ENCODE data around the gene SRGAP2B.
"Not testable (repeated sequence)": the region's sequence is repeated elsewhere in the genome, so short reads cannot be mapped to it uniquely, and the experiment has no call there.

Gene SRGAP2B

DNA sequence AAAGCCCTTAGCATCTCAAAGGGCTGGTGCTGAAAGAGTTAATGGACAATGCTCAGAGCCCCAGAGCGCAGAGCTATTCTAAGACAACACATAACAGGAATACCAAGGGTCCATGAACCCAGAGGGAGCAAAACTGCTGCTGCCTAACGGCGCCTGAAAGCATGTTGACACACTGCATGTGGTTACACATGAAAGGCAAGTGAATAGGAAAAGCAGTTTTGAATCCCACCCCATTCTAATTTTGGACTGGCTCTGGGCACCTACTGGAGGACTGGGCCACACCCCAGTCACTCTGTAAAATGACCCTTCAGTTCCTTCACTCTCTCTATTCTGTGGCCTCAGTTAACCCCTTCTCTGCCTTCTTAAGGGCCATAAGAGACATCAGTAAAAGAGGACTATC, 123.2 kb downstream of the SRGAP2B start:
- not testable (repeated sequence) for H3K36me3 ChIP-seq (ENCODE audit: control insufficient read depth in 2 of 2, insufficient read depth in 2 of 2, low read length in 2 of 2); H3K27me3 ChIP-seq (ENCODE audit: control insufficient read depth in 2 of 2, insufficient read depth in 2 of 2, low read length in 2 of 2); H3K27ac ChIP-seq (ENCODE audit: low read depth in 2 of 2, low read length in 2 of 2); H3K9ac ChIP-seq (ENCODE audit: low read depth in 1 of 2, low read length in 2 of 2); H3K9me3 ChIP-seq (ENCODE audit: control insufficient read depth in 2 of 2, low read length in 2 of 2); H3K4me3 ChIP-seq (ENCODE audit: low read length in 2 of 2); H3K4me1 ChIP-seq (ENCODE audit: control insufficient read depth in 2 of 2, insufficient read depth in 2 of 2, low read length in 2 of 2)

DNA sequence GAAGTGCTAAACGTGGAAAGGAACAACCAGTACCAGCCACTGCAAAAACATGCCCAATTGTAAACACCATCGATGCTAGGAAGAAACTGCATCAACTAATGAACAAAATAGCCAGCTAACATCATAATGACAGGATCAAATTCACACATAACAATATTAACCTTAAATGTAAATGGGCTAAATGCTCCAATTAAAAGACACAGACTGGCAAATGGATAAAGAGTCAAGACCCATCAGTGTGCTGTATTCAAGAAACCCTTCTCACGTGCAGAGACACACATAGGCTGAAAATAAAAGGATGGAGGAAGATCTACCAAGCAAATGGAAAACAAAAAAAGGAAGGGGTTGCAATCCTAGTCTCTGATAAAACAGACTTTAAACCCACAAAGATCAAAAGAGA, 128.6 kb downstream of the SRGAP2B start:
- H3K27me3 ChIP-seq (ENCODE audit: control insufficient read depth in 2 of 2, insufficient read depth in 2 of 2, low read length in 2 of 2); H3K9me3 ChIP-seq (ENCODE audit: control insufficient read depth in 2 of 2, low read length in 2 of 2); H3K4me1 ChIP-seq (ENCODE audit: control insufficient read depth in 2 of 2, insufficient read depth in 2 of 2, low read length in 2 of 2): not testable (repeated sequence)

DNA sequence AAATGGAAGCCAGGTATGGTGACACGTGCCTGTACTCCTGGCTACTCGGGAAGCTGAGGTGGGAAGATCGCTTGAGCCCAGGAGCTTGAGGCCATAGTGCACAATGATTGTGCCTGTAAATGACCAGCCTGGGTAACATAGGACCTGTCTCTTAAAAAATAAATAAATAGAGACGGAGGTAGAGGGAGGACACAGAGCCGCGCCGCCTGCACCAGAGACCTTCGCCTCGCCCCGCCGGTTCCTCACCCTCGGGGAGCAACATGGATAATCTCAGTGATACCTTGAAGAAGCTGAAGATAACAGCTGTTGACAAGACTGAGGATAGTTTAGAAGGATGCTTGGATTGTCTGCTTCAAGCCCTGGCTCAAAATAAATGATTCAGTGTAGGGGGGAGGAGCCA, 130.4 kb downstream of the SRGAP2B start:
- not testable (repeated sequence) for H3K27me3 ChIP-seq (ENCODE audit: control insufficient read depth in 2 of 2, insufficient read depth in 2 of 2, low read length in 2 of 2); H3K4me3 ChIP-seq (ENCODE audit: low read length in 2 of 2); H3K36me3 ChIP-seq (ENCODE audit: control insufficient read depth in 2 of 2, insufficient read depth in 2 of 2, low read length in 2 of 2); H3K9me3 ChIP-seq (ENCODE audit: control insufficient read depth in 2 of 2, low read length in 2 of 2); H3K27ac ChIP-seq (ENCODE audit: low read depth in 2 of 2, low read length in 2 of 2); H3K4me1 ChIP-seq (ENCODE audit: control insufficient read depth in 2 of 2, insufficient read depth in 2 of 2, low read length in 2 of 2); H3K9ac ChIP-seq (ENCODE audit: low read depth in 1 of 2, low read length in 2 of 2)

More for the DNA sequence above, 128.6 kb downstream of the SRGAP2B start:
- not testable (repeated sequence) for H3K9ac ChIP-seq (ENCODE audit: low read depth in 1 of 2, low read length in 2 of 2); H3K36me3 ChIP-seq (ENCODE audit: control insufficient read depth in 2 of 2, insufficient read depth in 2 of 2, low read length in 2 of 2); H3K27ac ChIP-seq (ENCODE audit: low read depth in 2 of 2, low read length in 2 of 2); H3K4me3 ChIP-seq (ENCODE audit: low read length in 2 of 2)

DNA sequence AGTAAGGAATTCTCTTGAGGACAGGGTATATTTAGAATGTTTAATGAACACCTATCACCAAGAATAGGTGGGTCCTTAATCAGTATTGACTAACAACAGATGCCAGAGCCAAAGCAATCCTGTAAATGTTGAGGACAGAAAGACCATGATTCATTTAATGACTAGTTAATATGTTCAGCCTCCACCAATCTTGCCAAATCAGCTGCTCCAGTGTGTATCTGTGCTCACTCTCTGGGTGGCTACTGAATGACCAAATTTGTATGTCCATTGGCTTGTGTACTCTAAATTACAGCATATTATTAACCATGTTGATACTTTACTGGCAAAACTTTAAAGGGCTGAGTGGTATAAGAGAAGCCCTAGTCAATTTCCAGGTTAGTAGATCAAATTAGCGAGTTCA, 130.9 kb downstream of the SRGAP2B start:
- H3K4me3 ChIP-seq (ENCODE audit: low read length in 2 of 2); H3K27me3 ChIP-seq (ENCODE audit: control insufficient read depth in 2 of 2, insufficient read depth in 2 of 2, low read length in 2 of 2); H3K36me3 ChIP-seq (ENCODE audit: control insufficient read depth in 2 of 2, insufficient read depth in 2 of 2, low read length in 2 of 2); H3K27ac ChIP-seq (ENCODE audit: low read depth in 2 of 2, low read length in 2 of 2); H3K9me3 ChIP-seq (ENCODE audit: control insufficient read depth in 2 of 2, low read length in 2 of 2); H3K9ac ChIP-seq (ENCODE audit: low read depth in 1 of 2, low read length in 2 of 2); H3K4me1 ChIP-seq (ENCODE audit: control insufficient read depth in 2 of 2, insufficient read depth in 2 of 2, low read length in 2 of 2): not testable (repeated sequence)

DNA sequence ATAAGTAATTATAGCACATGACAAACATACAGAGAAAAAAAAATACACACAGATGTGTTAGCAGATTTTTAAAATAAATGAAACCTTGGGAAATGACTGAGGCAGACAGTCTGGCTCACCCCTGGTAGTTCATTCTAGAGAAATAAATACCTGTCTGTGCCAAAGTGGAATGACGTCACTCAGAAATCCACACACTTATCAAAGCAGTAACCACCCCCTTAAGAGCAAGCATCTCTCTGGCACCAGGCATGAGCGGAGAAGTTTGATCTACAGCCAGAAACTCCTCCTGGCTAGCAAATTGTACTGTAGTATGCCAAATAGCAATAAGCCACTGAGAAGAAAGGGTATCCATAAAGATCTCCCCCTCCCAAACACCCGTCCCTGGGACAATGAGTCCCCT, 131.6 kb downstream of the SRGAP2B start:
- not testable (repeated sequence) for H3K9ac ChIP-seq (ENCODE audit: low read depth in 1 of 2, low read length in 2 of 2); H3K9me3 ChIP-seq (ENCODE audit: control insufficient read depth in 2 of 2, low read length in 2 of 2); H3K4me3 ChIP-seq (ENCODE audit: low read length in 2 of 2); H3K27ac ChIP-seq (ENCODE audit: low read depth in 2 of 2, low read length in 2 of 2); H3K27me3 ChIP-seq (ENCODE audit: control insufficient read depth in 2 of 2, insufficient read depth in 2 of 2, low read length in 2 of 2); H3K36me3 ChIP-seq (ENCODE audit: control insufficient read depth in 2 of 2, insufficient read depth in 2 of 2, low read length in 2 of 2); H3K4me1 ChIP-seq (ENCODE audit: control insufficient read depth in 2 of 2, insufficient read depth in 2 of 2, low read length in 2 of 2)

DNA sequence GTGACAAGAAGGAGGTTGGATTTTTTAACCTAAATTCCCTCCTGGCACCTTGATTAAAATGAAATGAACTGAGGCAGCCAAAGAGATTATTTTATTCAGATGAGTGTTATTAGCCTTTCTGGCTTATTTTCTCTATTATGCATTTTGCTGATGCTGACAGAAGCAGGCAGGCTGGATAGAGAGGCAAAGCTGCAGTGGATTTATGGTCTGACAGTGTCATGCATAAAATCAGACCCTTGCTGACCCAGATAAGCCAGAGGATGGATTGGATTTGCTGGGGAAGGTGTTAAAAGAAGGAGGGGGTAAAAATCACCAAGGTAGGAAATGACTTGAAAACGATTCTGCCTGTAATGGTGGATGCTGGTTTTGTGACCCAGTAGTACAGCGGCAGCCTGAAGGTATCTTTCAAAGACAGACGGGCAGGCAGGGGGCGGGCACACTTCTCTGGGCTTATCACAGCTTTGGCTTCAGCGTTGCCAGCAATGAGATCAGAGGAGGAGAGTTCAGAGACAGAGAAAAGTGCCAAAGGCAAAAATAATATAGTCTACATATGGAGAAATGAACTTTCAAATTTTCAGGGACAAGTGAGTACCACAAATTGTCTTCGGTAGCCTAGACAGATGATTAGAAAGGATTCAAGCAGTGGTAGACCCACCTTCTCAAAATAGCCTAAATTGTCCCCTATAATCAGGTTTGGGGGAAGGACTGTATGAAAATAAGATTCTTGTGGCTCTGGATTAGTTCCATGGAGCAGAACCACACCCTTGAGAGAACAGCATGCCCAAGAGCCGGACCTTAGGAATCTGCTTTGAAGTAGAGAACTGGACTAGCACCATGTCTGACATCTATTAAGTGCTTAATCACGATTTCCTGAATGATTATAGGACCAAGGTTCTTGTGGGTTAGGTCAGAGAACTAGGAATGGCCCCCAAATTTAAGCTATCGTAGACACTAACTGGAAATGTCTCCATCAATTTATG, 133.2 kb downstream of the SRGAP2B start:
- not testable (repeated sequence) for H3K9ac ChIP-seq (ENCODE audit: low read depth in 1 of 2, low read length in 2 of 2); H3K4me3 ChIP-seq (ENCODE audit: low read length in 2 of 2); H3K9me3 ChIP-seq (ENCODE audit: control insufficient read depth in 2 of 2, low read length in 2 of 2); H3K27me3 ChIP-seq (ENCODE audit: control insufficient read depth in 2 of 2, insufficient read depth in 2 of 2, low read length in 2 of 2); H3K27ac ChIP-seq (ENCODE audit: low read depth in 2 of 2, low read length in 2 of 2); H3K36me3 ChIP-seq (ENCODE audit: control insufficient read depth in 2 of 2, insufficient read depth in 2 of 2, low read length in 2 of 2); H3K4me1 ChIP-seq (ENCODE audit: control insufficient read depth in 2 of 2, insufficient read depth in 2 of 2, low read length in 2 of 2)

DNA sequence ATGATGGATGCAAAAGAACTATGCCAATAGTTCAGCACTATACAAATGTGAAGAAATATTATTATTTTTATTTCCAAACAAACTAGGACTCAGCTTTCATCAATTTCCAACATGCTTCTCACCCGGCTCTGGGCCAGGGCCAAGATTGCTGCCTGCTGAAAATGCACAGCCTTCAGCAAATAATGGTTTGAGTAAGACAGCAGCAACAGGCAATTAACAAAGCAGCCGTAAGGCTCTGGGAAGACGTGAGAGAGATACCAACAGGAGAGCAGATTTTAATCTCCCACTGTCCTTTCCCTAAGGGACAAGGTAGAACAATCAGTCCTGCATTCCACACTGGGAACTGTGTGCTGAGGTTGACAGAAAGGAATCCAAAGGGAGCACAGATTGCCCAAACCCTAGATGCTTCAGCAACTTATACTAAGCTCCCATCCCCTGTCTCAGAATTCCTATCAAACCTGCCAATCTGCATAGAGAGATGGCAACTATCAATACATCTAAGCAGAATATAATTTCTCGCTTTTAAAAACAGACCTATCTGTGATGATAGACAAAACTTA, 134.1 kb downstream of the SRGAP2B start:
- H3K4me3 ChIP-seq (ENCODE audit: low read length in 2 of 2); H3K27ac ChIP-seq (ENCODE audit: low read depth in 2 of 2, low read length in 2 of 2); H3K4me1 ChIP-seq (ENCODE audit: control insufficient read depth in 2 of 2, insufficient read depth in 2 of 2, low read length in 2 of 2); H3K9me3 ChIP-seq (ENCODE audit: control insufficient read depth in 2 of 2, low read length in 2 of 2); H3K36me3 ChIP-seq (ENCODE audit: control insufficient read depth in 2 of 2, insufficient read depth in 2 of 2, low read length in 2 of 2); H3K9ac ChIP-seq (ENCODE audit: low read depth in 1 of 2, low read length in 2 of 2); H3K27me3 ChIP-seq (ENCODE audit: control insufficient read depth in 2 of 2, insufficient read depth in 2 of 2, low read length in 2 of 2): not testable (repeated sequence)

DNA sequence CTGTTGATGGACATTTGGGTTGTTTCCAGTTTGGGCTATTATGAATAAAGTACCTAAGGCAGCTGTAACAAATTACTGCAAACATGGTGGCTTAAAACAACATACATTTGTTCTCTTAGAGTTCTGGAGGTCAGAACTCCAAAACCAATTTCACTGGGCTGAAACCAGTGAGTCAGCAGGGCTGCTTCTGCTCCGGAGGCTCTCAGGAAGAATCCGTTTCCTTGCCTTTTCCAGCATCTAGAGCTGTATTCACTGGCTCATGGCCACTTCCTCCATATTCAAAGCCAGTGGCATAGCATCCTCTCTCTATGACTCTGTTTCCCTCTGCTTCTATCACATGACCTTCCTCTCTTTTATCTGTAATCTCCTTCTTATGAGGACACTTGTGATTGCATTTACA, 146.7 kb downstream of the SRGAP2B start:
- H3K27me3 ChIP-seq (ENCODE audit: control insufficient read depth in 2 of 2, insufficient read depth in 2 of 2, low read length in 2 of 2); H3K36me3 ChIP-seq (ENCODE audit: control insufficient read depth in 2 of 2, insufficient read depth in 2 of 2, low read length in 2 of 2); H3K27ac ChIP-seq (ENCODE audit: low read depth in 2 of 2, low read length in 2 of 2); H3K4me3 ChIP-seq (ENCODE audit: low read length in 2 of 2); H3K4me1 ChIP-seq (ENCODE audit: control insufficient read depth in 2 of 2, insufficient read depth in 2 of 2, low read length in 2 of 2); H3K9me3 ChIP-seq (ENCODE audit: control insufficient read depth in 2 of 2, low read length in 2 of 2); H3K9ac ChIP-seq (ENCODE audit: low read depth in 1 of 2, low read length in 2 of 2): not testable (repeated sequence)

DNA sequence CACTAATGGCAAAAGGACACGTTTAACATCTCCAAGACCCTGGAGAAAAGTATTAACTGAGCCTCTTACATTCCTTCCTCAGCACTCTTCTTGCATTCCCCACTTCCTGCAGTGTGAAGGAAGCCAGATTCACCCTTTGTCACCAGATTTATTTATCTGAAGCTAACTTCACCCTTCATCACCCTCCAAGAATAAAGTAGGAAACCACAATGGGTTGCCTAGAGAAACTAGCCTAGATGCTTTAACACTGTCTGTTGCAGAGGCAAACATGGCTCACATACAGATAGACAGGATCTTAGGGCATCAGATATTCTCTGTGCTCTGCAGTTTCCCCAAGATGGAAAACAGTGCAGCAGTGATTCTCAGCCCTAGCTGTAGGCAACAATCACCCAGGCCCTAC, 147.6 kb downstream of the SRGAP2B start:
- H3K4me3 ChIP-seq (ENCODE audit: low read length in 2 of 2); H3K9ac ChIP-seq (ENCODE audit: low read depth in 1 of 2, low read length in 2 of 2); H3K27me3 ChIP-seq (ENCODE audit: control insufficient read depth in 2 of 2, insufficient read depth in 2 of 2, low read length in 2 of 2); H3K9me3 ChIP-seq (ENCODE audit: control insufficient read depth in 2 of 2, low read length in 2 of 2); H3K27ac ChIP-seq (ENCODE audit: low read depth in 2 of 2, low read length in 2 of 2); H3K36me3 ChIP-seq (ENCODE audit: control insufficient read depth in 2 of 2, insufficient read depth in 2 of 2, low read length in 2 of 2); H3K4me1 ChIP-seq (ENCODE audit: control insufficient read depth in 2 of 2, insufficient read depth in 2 of 2, low read length in 2 of 2): not testable (repeated sequence)

DNA sequence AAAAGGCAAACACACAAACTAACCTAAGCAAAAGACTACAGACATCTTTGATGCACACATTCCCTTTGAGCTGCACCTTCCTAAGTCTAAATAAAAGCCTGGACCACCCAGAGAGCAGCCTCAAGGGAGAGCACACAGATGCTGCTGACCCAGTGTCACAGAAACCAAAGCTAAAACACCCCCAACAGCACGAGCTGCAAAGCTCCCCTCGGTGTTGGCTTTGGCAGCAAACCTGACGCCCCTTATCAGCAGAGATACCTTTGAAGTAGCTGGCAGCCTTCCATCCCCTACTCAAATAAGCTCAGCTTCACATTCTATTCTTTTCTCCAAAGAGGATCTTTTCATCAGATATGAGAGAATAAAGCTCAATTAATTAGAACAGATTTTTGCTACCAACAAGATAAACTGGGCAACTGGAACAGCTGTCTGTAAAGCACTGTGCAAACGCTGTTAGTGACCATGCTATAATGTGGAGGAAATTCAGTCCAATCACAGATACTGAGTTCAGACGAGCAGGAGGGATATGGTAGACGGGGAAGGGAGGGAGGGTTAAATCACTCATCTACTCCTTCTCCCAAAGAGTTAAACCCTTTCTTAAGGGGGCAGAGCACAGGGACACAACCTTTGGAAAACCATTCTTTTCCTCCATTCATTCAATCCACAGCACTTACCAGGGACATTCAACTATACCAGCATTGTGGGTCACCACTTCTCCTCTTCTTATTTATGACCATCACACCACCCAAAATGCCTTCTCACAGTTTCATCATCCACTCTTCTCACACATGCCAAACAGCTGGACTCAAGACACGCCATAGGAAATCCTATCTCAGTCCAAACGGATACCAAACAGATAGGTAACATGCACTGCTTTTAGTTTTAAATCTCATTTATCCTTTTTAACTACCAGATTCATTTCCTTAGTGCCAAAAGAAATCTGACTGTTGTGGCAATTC, 148.3 kb downstream of the SRGAP2B start:
- H3K36me3 ChIP-seq (ENCODE audit: control insufficient read depth in 2 of 2, insufficient read depth in 2 of 2, low read length in 2 of 2); H3K27me3 ChIP-seq (ENCODE audit: control insufficient read depth in 2 of 2, insufficient read depth in 2 of 2, low read length in 2 of 2); H3K4me3 ChIP-seq (ENCODE audit: low read length in 2 of 2); H3K4me1 ChIP-seq (ENCODE audit: control insufficient read depth in 2 of 2, insufficient read depth in 2 of 2, low read length in 2 of 2); H3K27ac ChIP-seq (ENCODE audit: low read depth in 2 of 2, low read length in 2 of 2); H3K9ac ChIP-seq (ENCODE audit: low read depth in 1 of 2, low read length in 2 of 2); H3K9me3 ChIP-seq (ENCODE audit: control insufficient read depth in 2 of 2, low read length in 2 of 2): not testable (repeated sequence)
